Upper lobe of right lung (tissue), 1 donor: Measurements from ENCODE around the gene INTS2. TPM values are rescaled to one million over a fixed set of nuclear protein-coding genes. Genes with fewer than 3 reads are reported as not detected.

Source experiments
- ATAC-seq: fragments of 200-7000 bp; cut with Tn5 transposase; one replicate; pipeline ENCODE4 v1.9.1; 2020; ENCODE audit warnings: mild to moderate bottlenecking, moderate library complexity
- DNase-seq: peaks from one replicate; pipeline ENCODE4 v3.0.0-alpha.2; 2020
- H3K27ac ChIP-seq: fragments of 200-600 bp; one replicate; pipeline ENCODE4 v1.8.0; 2022
- H3K27me3 ChIP-seq: fragments of 200-600 bp; one replicate; pipeline ENCODE4 v1.8.0; 2022; ENCODE audit warnings: mild to moderate bottlenecking
- H3K36me3 ChIP-seq: fragments of 200-600 bp; one replicate; pipeline ENCODE4 v1.8.0; 2022
- H3K4me1 ChIP-seq: fragments of 200-600 bp; one replicate; pipeline ENCODE4 v1.8.0; 2022
- H3K4me3 ChIP-seq: fragments of 200-600 bp; one replicate; pipeline ENCODE4 v1.8.0; 2022; ENCODE audit warnings: mild to moderate bottlenecking
- H3K9me3 ChIP-seq: fragments of 200-600 bp; one replicate; pipeline ENCODE4 v1.8.0; 2022
- CTCF ChIP-seq: fragments of 200-600 bp; IDR thresholded peaks from one replicate; pipeline ENCODE4 v1.8.0; 2022; ENCODE audit warnings: antibody characterized with exemption
- intact Hi-C: fragments of 100-400 bp; cut with DNase I; formaldehyde crosslinking; loops from one replicate; pipeline ENCODE4 v1.11.0; 2022
- total RNA-seq: library from RNA; stranded (reverse); fragmentation: NEBNext Ultra II Directional; extraction: Animal tissue kit (Norgen Biotek cat#: 25700); gene quantifications from one replicate; pipeline ENCODE4 v1.2.1, GENCODE V29; 2021
- donor health status: DM: no; HTN: yes; CAD: no; lungs with severe emphysema.

The INTS2 gene
- total RNA-seq, 1 donor from 2014 or later, result 10.9 TPM

- Histone ChIP-seq H3K36me3 (no peaks in the 10 kb centered on the region), H3K4me1 (no peaks in the 10 kb centered on the region), H3K4me3 (no peak overlapping the region), H3K27ac (no peak overlapping the region), H3K27me3 (no peaks in the 10 kb centered on the region), H3K9me3 (no peaks in the 10 kb centered on the region)
- intact Hi-C loops, result no loop called here
- ATAC-seq (no peak), DNase-seq (no peak)
- TF ChIP-seq CTCF, result no peak
These were observed 78.1 kb downstream of the INTS2 start for GRCh38 chr17:61849674-61850073.

- intact Hi-C loops, result no loop called here
These were observed 78.9 kb downstream of the INTS2 start for GRCh38 chr17:61848896-61849295.

GRCh38 chr17:61848247-61848646, 79.5 kb downstream of the INTS2 start:
- Histone ChIP-seq H3K27ac (no peak overlapping the region), H3K4me3 (no peak overlapping the region), H3K9me3 (no peaks in the 10 kb centered on the region), H3K36me3 (no peaks in the 10 kb centered on the region), H3K4me1 (no peaks in the 10 kb centered on the region), H3K27me3 (no peaks in the 10 kb centered on the region)
- ATAC-seq, result no peak
- DNase-seq, result no peak
- intact Hi-C loops, result no loop called here
- TF ChIP-seq CTCF, result no peak

More at GRCh38 chr17:61848896-61849295, 78.9 kb downstream of the INTS2 start:
- Histone ChIP-seq H3K27me3 (no peaks in the 10 kb centered on the region), H3K4me3 (no peak overlapping the region), H3K27ac (no peak overlapping the region), H3K36me3 (no peaks in the 10 kb centered on the region), H3K4me1 (no peaks in the 10 kb centered on the region), H3K9me3 (no peaks in the 10 kb centered on the region)
- DNase-seq (no peak), ATAC-seq (no peak)
- TF ChIP-seq CTCF, result no peak

GRCh38 chr17:61847659-61848058, 80.1 kb downstream of the INTS2 start:
- no peak for ATAC-seq
- H3K4me3 ChIP-seq, result no peak overlapping the region
- H3K4me1 ChIP-seq, result no peaks in the 10 kb centered on the region
- H3K9me3 ChIP-seq, result no peaks in the 10 kb centered on the region
- no peak for DNase-seq
- no peak for TF ChIP-seq CTCF
- H3K27ac ChIP-seq, result no peak overlapping the region
- intact Hi-C loops, result no loop called here
- H3K27me3 ChIP-seq, result no peaks in the 10 kb centered on the region
- H3K36me3 ChIP-seq, result no peaks in the 10 kb centered on the region

- TF ChIP-seq CTCF, result no peak
- H3K27me3 ChIP-seq, result no peaks in the 10 kb centered on the region
- ATAC-seq (no peak), DNase-seq (no peak)
- no peaks in the 10 kb centered on the region for H3K4me1 ChIP-seq
- H3K4me3 ChIP-seq, result no peak overlapping the region
- intact Hi-C loops, result no loop called here
- no peaks in the 10 kb centered on the region for H3K36me3 ChIP-seq
- H3K9me3 ChIP-seq, result no peaks in the 10 kb centered on the region
- no peak overlapping the region for H3K27ac ChIP-seq
These were observed 80.9 kb downstream of the INTS2 start for GRCh38 chr17:61846761-61847375.

- Histone ChIP-seq H3K9me3 (no peaks in the 10 kb centered on the region), H3K4me3 (no peak overlapping the region), H3K27me3 (no peaks in the 10 kb centered on the region), H3K36me3 (no peaks in the 10 kb centered on the region), H3K4me1 (no peaks in the 10 kb centered on the region), H3K27ac (no peak overlapping the region)
- TF ChIP-seq CTCF, result no peak
- intact Hi-C loops, result no loop called here
- DNase-seq, result no peak
- no peak for ATAC-seq
These were observed 81.7 kb downstream of the INTS2 start for GRCh38 chr17:61846088-61846487.
